ENCODE results near the gene TTBK1. TPM values are rescaled to one million over a fixed set of nuclear protein-coding genes. Genes with fewer than 3 reads are reported as not detected.

TTBK1 gene
- polyA plus RNA-seq, 2 of the 4 experiments (the other 2 are of a cell fraction) = 0.04 TPM; not detected in 1

DNA sequence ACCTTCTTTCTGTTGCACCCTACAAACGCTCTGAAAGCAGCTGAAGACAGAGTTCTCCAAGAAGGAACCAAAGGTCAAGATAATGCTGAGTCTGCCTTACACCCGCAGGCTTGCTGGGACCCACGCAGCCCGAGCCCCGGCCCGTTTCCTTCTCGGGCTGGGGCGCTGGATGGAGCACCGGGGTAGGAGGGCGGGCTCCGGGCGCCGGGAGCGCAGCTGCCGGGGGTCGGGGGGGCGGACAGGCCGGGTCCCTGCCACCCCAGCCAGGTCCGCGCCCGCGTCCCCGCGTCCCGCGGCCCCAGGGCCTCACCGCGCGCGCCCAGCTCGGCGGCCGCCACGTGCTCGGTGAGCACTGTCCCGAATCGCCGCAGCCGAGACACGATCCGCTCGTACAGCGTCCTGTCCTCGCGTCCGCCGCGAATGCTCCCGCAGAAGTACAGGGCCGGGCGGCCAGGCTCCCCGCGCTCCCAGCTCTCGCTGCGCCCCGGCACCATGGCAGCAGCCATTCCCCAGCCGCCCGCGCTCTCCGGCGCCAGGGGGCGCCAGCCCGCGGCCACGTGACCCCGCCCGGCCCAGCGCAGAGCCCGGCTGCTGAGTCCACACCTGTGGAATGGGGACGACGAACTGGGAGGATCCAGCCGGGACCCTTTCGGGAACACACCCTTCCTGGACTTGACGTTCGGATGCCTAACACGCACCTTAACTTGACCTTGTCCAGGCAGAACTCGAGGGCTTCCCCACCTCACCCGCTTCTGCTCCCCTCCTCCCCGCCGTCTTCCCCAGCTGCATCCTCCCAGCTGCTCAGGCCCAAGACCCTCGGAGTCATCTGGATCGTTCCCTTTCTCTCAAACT is 14.1 kb upstream of the TTBK1 start, which contains the start of gene DNPH1 (continued):
- TF ChIP-seq EHMT2 (IDR thresholded peaks at IDR 0.05; ENCODE audit: low read depth) = no peak
- TF ChIP-seq NPAS2 (CRISPR knock-in tag; IDR thresholded peaks at IDR 0.05; ENCODE audit: borderline replicate concordance) = peak; percentile 92
- TF ChIP-seq, protein P1, sequence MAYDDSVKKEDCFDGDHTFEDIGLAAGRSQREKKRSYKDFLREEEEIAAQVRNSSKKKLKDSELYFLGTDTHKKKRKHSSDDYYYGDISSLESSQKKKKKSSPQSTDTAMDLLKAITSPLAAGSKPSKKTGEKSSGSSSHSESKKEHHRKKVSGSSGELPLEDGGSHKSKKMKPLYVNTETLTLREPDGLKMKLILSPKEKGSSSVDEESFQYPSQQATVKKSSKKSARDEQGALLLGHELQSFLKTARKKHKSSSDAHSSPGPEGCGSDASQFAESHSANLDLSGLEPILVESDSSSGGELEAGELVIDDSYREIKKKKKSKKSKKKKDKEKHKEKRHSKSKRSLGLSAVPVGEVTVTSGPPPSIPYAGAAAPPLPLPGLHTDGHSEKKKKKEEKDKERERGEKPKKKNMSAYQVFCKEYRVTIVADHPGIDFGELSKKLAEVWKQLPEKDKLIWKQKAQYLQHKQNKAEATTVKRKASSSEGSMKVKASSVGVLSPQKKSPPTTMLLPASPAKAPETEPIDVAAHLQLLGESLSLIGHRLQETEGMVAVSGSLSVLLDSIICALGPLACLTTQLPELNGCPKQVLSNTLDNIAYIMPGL (CRISPR knock-in tag; IDR thresholded peaks at IDR 0.05; ENCODE audit: borderline replicate concordance) = peak; percentile 47; the same call in 1 of the 2 replicates
- peak; percentile 61 for TF ChIP-seq POLR2A (IDR thresholded peaks at IDR 0.05; ENCODE audit: low read length)
- TF ChIP-seq PHF8 (IDR thresholded peaks at IDR 0.05; ENCODE audit: borderline replicate concordance, low read depth) = peak; percentile 42; the same call in 1 of the 2 replicates
- TF ChIP-seq FOSB (CRISPR knock-in tag; IDR thresholded peaks at IDR 0.05) = no peak
- TF ChIP-seq SMC3 (IDR thresholded peaks at IDR 0.05) = peak; percentile 65
- TF ChIP-seq, protein P2, sequence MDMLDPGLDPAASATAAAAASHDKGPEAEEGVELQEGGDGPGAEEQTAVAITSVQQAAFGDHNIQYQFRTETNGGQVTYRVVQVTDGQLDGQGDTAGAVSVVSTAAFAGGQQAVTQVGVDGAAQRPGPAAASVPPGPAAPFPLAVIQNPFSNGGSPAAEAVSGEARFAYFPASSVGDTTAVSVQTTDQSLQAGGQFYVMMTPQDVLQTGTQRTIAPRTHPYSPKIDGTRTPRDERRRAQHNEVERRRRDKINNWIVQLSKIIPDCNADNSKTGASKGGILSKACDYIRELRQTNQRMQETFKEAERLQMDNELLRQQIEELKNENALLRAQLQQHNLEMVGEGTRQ (IDR thresholded peaks at IDR 0.05) = peak; percentile 75
- no peak for TF ChIP-seq RNF2 (IDR thresholded peaks at IDR 0.05; ENCODE audit: borderline replicate concordance, low read depth)
- TF ChIP-seq, protein P3, sequence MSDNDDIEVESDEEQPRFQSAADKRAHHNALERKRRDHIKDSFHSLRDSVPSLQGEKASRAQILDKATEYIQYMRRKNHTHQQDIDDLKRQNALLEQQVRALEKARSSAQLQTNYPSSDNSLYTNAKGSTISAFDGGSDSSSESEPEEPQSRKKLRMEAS (IDR thresholded peaks at IDR 0.05) = peak; percentile 92
- TF ChIP-seq, protein P4, sequence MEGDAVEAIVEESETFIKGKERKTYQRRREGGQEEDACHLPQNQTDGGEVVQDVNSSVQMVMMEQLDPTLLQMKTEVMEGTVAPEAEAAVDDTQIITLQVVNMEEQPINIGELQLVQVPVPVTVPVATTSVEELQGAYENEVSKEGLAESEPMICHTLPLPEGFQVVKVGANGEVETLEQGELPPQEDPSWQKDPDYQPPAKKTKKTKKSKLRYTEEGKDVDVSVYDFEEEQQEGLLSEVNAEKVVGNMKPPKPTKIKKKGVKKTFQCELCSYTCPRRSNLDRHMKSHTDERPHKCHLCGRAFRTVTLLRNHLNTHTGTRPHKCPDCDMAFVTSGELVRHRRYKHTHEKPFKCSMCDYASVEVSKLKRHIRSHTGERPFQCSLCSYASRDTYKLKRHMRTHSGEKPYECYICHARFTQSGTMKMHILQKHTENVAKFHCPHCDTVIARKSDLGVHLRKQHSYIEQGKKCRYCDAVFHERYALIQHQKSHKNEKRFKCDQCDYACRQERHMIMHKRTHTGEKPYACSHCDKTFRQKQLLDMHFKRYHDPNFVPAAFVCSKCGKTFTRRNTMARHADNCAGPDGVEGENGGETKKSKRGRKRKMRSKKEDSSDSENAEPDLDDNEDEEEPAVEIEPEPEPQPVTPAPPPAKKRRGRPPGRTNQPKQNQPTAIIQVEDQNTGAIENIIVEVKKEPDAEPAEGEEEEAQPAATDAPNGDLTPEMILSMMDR (IDR thresholded peaks at IDR 0.05) = peak; percentile 81

DNA sequence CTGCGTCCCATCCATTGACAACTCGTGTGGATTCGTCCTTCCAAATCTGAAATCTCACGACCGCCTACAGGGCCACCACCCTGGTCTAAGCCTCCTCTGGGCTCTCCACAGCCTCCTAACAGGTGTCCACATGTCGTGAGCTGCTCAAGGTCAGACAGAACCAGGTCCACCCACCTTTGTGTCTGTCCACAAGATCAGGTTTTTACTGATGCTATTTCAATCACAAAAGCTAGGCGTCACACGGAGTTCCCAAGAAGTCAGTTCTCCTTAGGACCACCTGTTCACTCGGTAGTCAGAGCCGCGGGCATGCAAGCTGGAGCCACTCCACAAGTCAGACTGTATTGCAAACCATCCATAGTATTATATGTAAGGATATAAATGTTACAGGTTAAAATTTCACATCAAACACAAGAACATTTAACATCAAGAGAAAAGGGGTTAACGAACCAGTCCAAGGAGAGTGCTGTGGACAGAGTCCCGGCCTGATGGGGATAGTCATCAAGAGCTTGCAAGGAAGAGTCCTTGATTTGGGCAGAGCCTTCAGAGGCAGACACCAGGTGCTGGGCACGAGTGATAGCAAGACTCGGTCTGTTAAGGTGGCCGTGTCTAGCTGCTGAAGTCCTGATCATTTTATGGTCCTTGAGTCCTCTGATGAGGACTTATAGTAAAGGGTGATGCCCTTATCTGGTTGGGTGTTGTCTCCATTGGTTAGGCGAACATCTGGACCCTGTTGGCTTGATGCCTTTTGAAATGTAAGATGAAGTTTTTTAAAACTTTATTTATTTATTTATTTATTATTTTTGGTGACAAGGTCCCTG is 13.3 kb upstream of the TTBK1 start:
- POLR2A ChIA-PET = interaction anchor here (1.1 kb wide), 1 partner anchor 17 kb away, joined by 3 read pairs; no protein-coding TSS in a partner anchor
- CTCF ChIA-PET = interaction anchor here (0.6 to 3.9 kb wide), 25 partner anchors 8 to 282 kb away, joined by 3 to 38 read pairs (median 5); partner anchors contain the start of gene LRRC73
- DNase-seq (ENCODE audit: low read depth in 1 of 2, low spot score in 1 of 2) (no peak), ATAC-seq (peak in 1 of 2 experiments; percentile 31; a peak in 3 of 6 replicates), FAIRE-seq (no peak)
- Histone ChIP-seq H3K4me3 (no peak overlapping the region), H3K4me1 (peaks cover 3% of the 10 kb centered on the region; the same call in 1 of the 3 replicates), H3K27ac (peak overlapping the region; percentile 90 to 97; a peak in 5 of 6 replicates), H3K9me3 (no peaks in the 10 kb centered on the region), H3K4me2 (peak overlapping the region; percentile 67)
- WGBS (ENCODE audit: missing lambda C conversion rate) = 82% methylated on average over 17 of the region's 17 CpGs
- TF ChIP-seq CBX8 (IDR thresholded peaks at IDR 0.05) (no peak), RAD21 (conservative IDR thresholded peaks at IDR 0.05 in 1 of 2, IDR thresholded peaks at IDR 0.05 in 1 of 2) (no peak), TP53 (CRISPR knock-in tag; IDR thresholded peaks at IDR 0.05) (no peak), RNF2 (IDR thresholded peaks at IDR 0.05; ENCODE audit: borderline replicate concordance, low read depth) (no peak), ZFP36 (IDR thresholded peaks at IDR 0.05; ENCODE audit: borderline replicate concordance, partially characterized antibody) (no peak), ZC3H11A (IDR thresholded peaks at IDR 0.05) (no peak), CBX2 (IDR thresholded peaks at IDR 0.05; ENCODE audit: borderline replicate concordance, low read depth) (no peak), CHD2 (IDR thresholded peaks at IDR 0.05; ENCODE audit: low read length, partially characterized antibody) (no peak), RFX5 (IDR thresholded peaks at IDR 0.05) (no peak), PHF8 (IDR thresholded peaks at IDR 0.05; ENCODE audit: borderline replicate concordance, low read depth) (no peak)
- TF ChIP-seq, protein P5, sequence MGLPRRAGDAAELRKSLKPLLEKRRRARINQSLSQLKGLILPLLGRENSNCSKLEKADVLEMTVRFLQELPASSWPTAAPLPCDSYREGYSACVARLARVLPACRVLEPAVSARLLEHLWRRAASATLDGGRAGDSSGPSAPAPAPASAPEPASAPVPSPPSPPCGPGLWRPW (IDR thresholded peaks at IDR 0.05) = no peak
- TF ChIP-seq, protein P6, sequence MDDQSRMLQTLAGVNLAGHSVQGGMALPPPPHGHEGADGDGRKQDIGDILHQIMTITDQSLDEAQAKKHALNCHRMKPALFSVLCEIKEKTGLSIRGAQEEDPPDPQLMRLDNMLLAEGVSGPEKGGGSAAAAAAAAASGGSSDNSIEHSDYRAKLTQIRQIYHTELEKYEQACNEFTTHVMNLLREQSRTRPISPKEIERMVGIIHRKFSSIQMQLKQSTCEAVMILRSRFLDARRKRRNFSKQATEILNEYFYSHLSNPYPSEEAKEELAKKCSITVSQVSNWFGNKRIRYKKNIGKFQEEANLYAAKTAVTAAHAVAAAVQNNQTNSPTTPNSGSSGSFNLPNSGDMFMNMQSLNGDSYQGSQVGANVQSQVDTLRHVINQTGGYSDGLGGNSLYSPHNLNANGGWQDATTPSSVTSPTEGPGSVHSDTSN (IDR thresholded peaks at IDR 0.05) = no peak
- TF ChIP-seq, protein P1 (CRISPR knock-in tag; IDR thresholded peaks at IDR 0.05; ENCODE audit: borderline replicate concordance) = no peak
- TF ChIP-seq, protein P7, sequence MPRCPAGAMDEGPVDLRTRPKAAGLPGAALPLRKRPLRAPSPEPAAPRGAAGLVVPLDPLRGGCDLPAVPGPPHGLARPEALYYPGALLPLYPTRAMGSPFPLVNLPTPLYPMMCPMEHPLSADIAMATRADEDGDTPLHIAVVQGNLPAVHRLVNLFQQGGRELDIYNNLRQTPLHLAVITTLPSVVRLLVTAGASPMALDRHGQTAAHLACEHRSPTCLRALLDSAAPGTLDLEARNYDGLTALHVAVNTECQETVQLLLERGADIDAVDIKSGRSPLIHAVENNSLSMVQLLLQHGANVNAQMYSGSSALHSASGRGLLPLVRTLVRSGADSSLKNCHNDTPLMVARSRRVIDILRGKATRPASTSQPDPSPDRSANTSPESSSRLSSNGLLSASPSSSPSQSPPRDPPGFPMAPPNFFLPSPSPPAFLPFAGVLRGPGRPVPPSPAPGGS (IDR thresholded peaks at IDR 0.05) = no peak

Data from A549 (cell line).